GM18861 (cell line): ENCODE results near the gene ANKS3.
A peak's percentile ranks its signal among the peaks of the same experiment; 100 is the strongest.

ENCODE experiments used
- ATAC-seq: cut with Tn5 transposase; IDR thresholded peaks from one replicate; pipeline ENCODE4 v1.9.1; 2021; ENCODE audit not compliant: unreplicated experiment

ANKS3 gene, protein sequence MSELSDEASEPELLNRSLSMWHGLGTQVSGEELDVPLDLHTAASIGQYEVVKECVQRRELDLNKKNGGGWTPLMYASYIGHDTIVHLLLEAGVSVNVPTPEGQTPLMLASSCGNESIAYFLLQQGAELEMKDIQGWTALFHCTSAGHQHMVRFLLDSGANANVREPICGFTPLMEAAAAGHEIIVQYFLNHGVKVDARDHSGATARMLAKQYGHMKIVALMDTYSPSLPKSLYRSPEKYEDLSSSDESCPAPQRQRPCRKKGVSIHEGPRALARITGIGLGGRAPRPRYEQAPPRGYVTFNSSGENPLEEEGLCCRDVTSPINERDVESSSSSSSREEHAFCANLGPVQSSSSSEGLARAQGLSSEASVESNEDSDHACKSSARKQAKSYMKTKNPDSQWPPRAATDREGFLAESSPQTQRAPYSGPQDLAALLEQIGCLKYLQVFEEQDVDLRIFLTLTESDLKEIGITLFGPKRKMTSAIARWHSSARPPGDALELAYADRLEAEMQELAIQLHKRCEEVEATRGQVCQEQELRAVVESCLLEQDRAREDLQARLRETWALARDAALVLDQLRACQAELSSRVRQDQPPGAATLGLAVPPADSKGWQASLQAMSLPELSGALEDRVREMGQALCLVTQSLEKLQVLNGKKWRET

DNA sequence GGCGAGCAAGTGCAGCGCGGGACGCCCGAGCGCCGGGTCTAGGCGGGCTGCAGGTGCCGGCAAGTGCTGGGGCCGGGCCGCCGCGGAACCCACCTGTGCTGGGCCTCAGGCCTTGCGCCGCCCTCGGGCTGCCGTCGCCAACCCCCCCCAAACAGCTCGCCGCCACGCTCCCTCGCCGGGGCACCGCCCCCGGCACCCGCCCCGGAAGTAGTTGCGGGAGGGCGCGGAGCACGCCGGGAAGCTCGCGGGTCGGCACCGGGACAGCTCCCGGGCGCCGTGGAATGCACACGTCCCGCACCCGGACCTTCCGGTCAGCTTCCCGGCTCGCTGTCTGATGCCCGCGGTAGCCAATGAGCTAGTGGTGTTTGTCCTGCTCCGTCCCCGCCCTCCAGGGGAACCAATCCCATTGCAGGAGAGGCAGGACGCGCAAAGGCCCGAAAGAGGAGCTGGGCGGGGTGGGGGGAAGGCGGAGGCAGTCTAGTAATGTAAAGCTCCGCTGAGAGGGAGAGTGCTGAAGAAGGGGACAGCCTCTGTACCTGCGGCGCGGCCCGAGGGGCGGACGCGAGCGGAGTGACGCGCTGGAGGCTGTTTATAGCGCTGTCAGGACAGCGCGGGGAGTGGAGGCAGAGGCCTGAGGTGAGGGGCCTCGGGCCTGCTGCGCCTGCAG lies at the start of gene ANKS3, which contains the start of gene DNAAF8:
TSS of gene ANKS3 (minus strand) at position 209 of the 667 bp plus-strand sequence. CDS start 4,122 bp downstream, outside the sequence.
TSS of gene DNAAF8 (plus strand) at position 475 of the 667 bp plus-strand sequence. CDS start 1,978 bp downstream, outside the sequence.
- ATAC-seq: peak; percentile 75

DNA sequence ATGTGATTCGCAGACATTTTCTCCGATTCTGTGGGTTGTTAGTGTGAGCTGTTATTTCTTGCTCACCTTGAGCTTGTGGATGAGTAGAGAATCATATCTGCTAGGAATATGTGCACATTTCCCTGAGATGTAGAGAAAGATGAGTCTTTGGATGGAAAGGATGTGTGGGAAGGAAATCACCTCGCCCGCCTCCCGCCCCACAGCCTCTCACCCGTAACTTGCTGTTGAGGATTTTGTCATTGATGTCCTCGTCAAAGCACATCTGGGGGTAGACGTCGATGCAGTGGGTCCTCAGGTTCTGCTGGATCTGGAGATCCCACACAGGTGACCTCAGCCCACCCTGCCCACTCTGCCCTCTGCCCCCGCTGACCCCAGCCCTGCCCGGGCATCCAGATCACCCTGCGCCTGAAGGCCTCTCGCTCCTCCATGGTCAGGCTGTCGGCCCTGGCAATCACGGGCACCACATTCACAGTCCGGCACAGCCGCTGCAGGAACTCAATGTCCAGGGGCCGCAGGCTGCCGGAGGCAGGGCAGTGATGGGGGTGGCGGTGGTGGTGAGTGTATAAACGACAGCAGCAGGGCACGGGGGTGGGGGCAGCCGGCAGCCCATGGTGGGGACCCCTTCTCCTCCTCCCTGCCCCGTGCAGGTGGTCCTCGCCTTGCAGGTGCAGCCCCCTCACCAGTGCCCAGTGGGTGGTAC lies 49.3 kb upstream of the ANKS3 start:
- no peak for ATAC-seq

DNA sequence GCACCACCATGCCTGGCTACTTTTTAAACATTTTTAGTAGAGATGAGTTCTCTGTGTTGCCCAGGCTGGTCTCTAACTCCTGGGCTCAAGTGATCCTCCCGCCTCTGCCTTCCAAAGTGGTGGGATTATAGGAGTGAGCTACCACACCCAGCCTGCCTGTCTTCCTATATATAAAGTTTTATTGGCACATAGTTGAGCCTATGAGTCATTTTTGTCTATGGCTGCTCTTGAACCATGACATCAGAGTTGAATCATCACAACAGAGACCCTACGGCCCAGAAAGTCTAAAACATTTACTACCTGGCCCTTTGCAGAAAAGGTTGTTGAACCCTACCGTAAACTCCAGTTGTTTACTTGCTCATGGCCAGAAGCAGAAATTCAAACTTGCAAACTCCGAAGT lies 46.2 kb upstream of the ANKS3 start:
- ATAC-seq: no peak

- ATAC-seq: no peak
These were observed 44.0 kb upstream of the ANKS3 start for GRCh38 chr16:4778050-4778392.

- no peak for ATAC-seq
These were observed 43.4 kb upstream of the ANKS3 start for GRCh38 chr16:4777339-4778049.

DNA sequence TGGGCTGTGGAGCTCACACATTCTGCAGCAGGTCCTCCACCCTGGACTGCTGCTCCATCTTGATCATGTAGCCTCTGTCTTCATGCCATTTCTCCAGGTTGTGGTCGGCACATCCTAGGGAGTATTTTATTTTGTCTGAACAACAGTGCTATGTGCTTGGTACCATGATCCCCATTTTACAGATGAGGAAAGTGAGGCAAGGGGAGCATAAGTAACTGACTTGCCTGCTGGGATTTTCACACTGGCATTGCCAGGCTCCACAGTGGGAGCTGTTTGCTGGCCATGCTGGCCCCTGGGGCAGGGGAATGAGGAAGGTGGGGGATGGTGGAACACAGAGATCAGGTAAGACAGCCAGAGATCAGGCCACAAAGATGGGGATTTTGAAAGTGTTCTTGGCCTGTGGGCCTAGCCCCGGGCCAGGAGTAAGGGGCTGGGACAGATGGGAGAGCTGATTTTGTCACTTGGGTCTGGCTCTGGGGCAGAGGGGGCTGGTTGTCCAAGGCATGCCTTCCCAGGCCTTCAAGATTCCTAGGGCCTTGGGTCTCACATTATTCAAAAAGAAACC lies 42.2 kb upstream of the ANKS3 start:
- ATAC-seq: no peak

GRCh38 chr16:4775005-4775404 lies 40.9 kb upstream of the ANKS3 start:
- ATAC-seq: no peak

GRCh38 chr16:4772351-4772750 lies 38.3 kb upstream of the ANKS3 start:
- no peak for ATAC-seq

DNA sequence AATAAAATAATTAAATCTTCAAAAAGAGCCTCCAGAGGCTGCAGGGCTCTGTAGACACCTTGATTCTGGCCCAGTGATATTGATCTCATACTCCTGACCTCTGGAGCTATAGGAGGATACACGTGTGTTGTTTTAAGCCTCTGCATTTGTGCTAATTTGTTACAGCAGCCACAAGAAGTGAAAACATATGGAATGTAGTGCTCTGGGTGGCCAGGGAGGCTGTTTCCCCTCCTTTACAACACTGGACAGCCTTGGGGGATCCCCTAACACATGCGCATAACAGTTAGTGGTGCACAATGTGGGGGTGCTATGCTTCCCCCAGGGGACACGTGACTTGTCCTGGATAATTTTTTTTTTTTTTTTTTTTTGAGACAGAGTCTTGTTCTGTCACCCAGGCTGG lies 37.6 kb upstream of the ANKS3 start:
- ATAC-seq: no peak

GRCh38 chr16:4769306-4769638 lies 35.2 kb upstream of the ANKS3 start:
- no peak for ATAC-seq

- ATAC-seq: peak; percentile 40
These were observed 34.7 kb upstream of the ANKS3 start for GRCh38 chr16:4768549-4769305.

- ATAC-seq: no peak
These were observed 33.9 kb upstream of the ANKS3 start for GRCh38 chr16:4767872-4768548.

GRCh38 chr16:4766875-4767628 lies 33.0 kb upstream of the ANKS3 start, which contains the start of gene ZNF500:
Gene ZNF500 (minus strand): TSS chr16:4767162. CDS start chr16:4765978, 1,184 bp downstream.
- peak; percentile 83 for ATAC-seq

GRCh38 chr16:4765511-4766474 lies 31.7 kb upstream of the ANKS3 start:
- no peak for ATAC-seq

DNA sequence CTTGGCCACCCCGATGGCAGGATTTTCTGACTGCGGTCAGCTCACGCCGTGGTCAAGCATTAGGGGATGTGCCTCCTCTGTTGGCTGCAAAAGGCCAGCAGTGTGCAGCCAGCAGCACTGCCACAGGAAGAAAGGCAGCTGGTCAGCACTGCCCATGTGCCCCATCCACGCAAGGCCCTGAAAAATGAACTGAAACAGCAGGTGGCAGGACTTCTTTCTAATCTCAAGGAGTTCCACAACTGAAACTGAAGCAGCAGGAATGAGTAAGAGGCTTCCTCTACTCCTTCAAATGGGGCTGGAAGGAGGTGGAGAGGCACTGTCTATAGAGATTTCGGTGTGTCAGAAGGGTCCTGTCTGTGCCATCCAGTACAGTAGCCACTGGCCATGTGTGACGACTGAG lies 29.7 kb upstream of the ANKS3 start:
- no peak for ATAC-seq

- no peak for ATAC-seq
These were observed 28.1 kb upstream of the ANKS3 start for GRCh38 chr16:4762205-4762604.

GRCh38 chr16:4760221-4760910 lies 26.3 kb upstream of the ANKS3 start:
- ATAC-seq: no peak
